Limb (tissue), 2 donors: ENCODE measurements around the gene LIAS.
"Not testable (repeated sequence)": the region's sequence is repeated elsewhere in the genome, so short reads cannot be mapped to it uniquely, and the experiment has no call there.

ENCODE experiments used
- DNase-seq, 2 donors: peaks; one replicate each; pipeline ENCODE4 v3.0.0-alpha.2; 2016; ENCODE audit errors: extremely low spot score in 2 of 2

LIAS gene

GRCh38 chr4:39458505-39459300 lies at the start of gene LIAS, which contains the start of gene RPL9:
TSS of gene LIAS (plus strand) at chr4:39459056. CDS start at chr4:39459118, 62 bp downstream.
TSS of gene RPL9 (minus strand) at chr4:39458922. CDS start at chr4:39458439, 483 bp downstream.
- peak; percentile 96 to 97 for DNase-seq

GRCh38 chr4:39410415-39410814 lies 48.4 kb upstream of the LIAS start:
- no peak for DNase-seq

GRCh38 chr4:39411561-39411960 lies 47.3 kb upstream of the LIAS start:
- not testable (repeated sequence) for DNase-seq

- no peak for DNase-seq
Measured at GRCh38 chr4:39415678-39416283, 43.1 kb upstream of the LIAS start.

- DNase-seq: no peak
Measured at GRCh38 chr4:39422247-39422646, 36.6 kb upstream of the LIAS start.

GRCh38 chr4:39425297-39425696 lies 33.6 kb upstream of the LIAS start:
- not testable (repeated sequence) for DNase-seq

GRCh38 chr4:39426728-39427127 lies 32.1 kb upstream of the LIAS start:
- DNase-seq: no peak

GRCh38 chr4:39427520-39428114 lies 31.2 kb upstream of the LIAS start:
- DNase-seq: no peak

GRCh38 chr4:39429476-39430334 lies 29.2 kb upstream of the LIAS start:
- no peak for DNase-seq

GRCh38 chr4:39433878-39434492 lies 24.9 kb upstream of the LIAS start:
- DNase-seq: no peak

GRCh38 chr4:39435659-39436563 lies 22.9 kb upstream of the LIAS start:
- no peak for DNase-seq

GRCh38 chr4:39441593-39441992 lies 17.3 kb upstream of the LIAS start:
- no peak for DNase-seq

- DNase-seq: no peak
Measured at GRCh38 chr4:39442998-39443397, 15.9 kb upstream of the LIAS start.

GRCh38 chr4:39446483-39446841 lies 12.4 kb upstream of the LIAS start:
- no peak for DNase-seq

- DNase-seq: peak; percentile 17 to 60
Measured at GRCh38 chr4:39446842-39447573, 11.8 kb upstream of the LIAS start.

GRCh38 chr4:39450618-39451017 lies 8.2 kb upstream of the LIAS start:
- DNase-seq: no peak

- no peak for DNase-seq
Measured at GRCh38 chr4:39451423-39452023, 7.3 kb upstream of the LIAS start.

GRCh38 chr4:39452153-39452859 lies 6.5 kb upstream of the LIAS start:
- DNase-seq: no peak
